ENCODE results near the gene COL8A2.

GRCh38 chr1:36055706-36056105 is 69.3 kb downstream of the COL8A2 start:
- TF ChIP-seq, protein P1, sequence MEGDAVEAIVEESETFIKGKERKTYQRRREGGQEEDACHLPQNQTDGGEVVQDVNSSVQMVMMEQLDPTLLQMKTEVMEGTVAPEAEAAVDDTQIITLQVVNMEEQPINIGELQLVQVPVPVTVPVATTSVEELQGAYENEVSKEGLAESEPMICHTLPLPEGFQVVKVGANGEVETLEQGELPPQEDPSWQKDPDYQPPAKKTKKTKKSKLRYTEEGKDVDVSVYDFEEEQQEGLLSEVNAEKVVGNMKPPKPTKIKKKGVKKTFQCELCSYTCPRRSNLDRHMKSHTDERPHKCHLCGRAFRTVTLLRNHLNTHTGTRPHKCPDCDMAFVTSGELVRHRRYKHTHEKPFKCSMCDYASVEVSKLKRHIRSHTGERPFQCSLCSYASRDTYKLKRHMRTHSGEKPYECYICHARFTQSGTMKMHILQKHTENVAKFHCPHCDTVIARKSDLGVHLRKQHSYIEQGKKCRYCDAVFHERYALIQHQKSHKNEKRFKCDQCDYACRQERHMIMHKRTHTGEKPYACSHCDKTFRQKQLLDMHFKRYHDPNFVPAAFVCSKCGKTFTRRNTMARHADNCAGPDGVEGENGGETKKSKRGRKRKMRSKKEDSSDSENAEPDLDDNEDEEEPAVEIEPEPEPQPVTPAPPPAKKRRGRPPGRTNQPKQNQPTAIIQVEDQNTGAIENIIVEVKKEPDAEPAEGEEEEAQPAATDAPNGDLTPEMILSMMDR (IDR thresholded peaks at IDR 0.05; ENCODE audit: insufficient read depth, low read length): no peak
- no peak for TF ChIP-seq GABPA (IDR thresholded peaks at IDR 0.05; ENCODE audit: low read depth)
